Muscle layer of duodenum (tissue), 2 donors: ENCODE measurements around the gene MYL6B.
"Not testable (repeated sequence)": the region's sequence is repeated elsewhere in the genome, so short reads cannot be mapped to it uniquely, and the experiment has no call there.

Source experiments
- H3K27ac ChIP-seq: one replicate; pipeline ENCODE4 v1.7.0; 2013; ENCODE audit warnings: mild to moderate bottlenecking, low read length
- H3K27me3 ChIP-seq: one replicate; pipeline ENCODE4 v1.7.0; 2013; ENCODE audit warnings: low read depth, mild to moderate bottlenecking, control low read depth, low read length
- H3K36me3 ChIP-seq, 2 donors: one replicate each; pipeline ENCODE4 v1.7.0; 2013; ENCODE audit warnings: low read length in 2 of 2, control low read depth in 1 of 2, mild to moderate bottlenecking in 1 of 2; ENCODE audit not compliant: insufficient read depth in 2 of 2, control insufficient read depth in 1 of 2
- H3K4me1 ChIP-seq, 2 donors: one replicate each; pipeline ENCODE4 v1.7.0; 2013; ENCODE audit warnings: low read length in 2 of 2, mild to moderate bottlenecking in 2 of 2, control low read depth in 1 of 2, moderate library complexity in 1 of 2; ENCODE audit not compliant: insufficient read depth in 2 of 2, control insufficient read depth in 1 of 2
- H3K4me3 ChIP-seq, 2 donors: one replicate each; pipeline ENCODE4 v1.7.0; 2013; ENCODE audit warnings: low read length in 2 of 2, low read depth in 1 of 2, mild to moderate bottlenecking in 1 of 2
- H3K9me3 ChIP-seq, 2 donors: one replicate each; pipeline ENCODE4 v1.7.0; 2013; ENCODE audit warnings: low read length in 2 of 2, control low read depth in 1 of 2, mild to moderate bottlenecking in 1 of 2; ENCODE audit not compliant: control insufficient read depth in 1 of 2
- donor health status: healthy.

The MYL6B gene

DNA sequence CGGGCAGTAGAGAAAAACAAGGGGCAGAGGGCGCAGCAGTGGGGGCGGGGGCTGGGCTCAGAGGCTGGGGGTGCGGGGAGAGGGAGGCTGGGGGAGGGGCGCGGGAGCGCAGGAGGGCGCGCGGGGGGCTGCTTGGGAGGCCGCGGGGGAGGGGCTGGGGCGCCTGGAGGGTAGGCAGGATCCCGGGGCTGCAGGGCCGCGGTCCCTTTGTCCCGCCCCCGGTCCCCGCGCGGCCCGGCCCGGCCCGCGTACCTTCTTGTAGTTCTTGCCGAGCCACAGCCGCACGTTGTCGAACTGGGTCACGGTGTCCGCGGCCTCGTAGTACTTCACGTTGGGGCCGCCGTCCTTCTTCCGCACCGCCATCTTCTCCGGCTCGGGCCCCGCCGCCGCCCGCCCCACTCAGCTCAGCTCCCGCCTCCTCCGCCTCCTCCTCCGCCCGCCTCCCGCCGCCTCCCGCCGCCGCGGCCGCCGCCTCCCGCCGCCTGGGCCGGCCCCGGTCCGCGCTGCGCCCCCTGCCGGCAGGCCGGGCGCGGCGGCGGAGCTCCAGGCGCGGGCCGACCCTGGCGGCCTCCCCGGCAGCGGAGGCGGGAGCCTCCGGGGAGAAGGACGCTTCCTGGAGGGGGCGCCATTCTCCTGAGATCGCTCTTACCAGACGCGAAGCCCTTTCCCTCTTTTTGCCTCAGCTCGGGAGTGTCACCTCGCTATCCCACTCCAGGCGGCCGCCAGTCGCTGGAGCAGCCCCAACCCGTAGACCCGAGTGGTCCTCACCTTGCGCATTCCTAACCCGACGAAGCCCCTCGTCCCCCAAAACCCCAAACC is 36.9 kb downstream of the MYL6B start, which contains the start of gene SMARCC2:
Gene SMARCC2 (minus strand): TSS at position 385 of the 819 bp plus-strand sequence. CDS start 22 bp downstream, at position 363.
- peak within 1 kb of the TSS; percentile 97 for H3K27ac ChIP-seq
- H3K36me3 ChIP-seq, result peaks cover 11 to 15% of the 10 kb centered on the region in 2 donors
- H3K27me3 ChIP-seq, result no peaks in the 10 kb centered on the region
- no peaks in the 10 kb centered on the region for H3K9me3 ChIP-seq
- peak within 1 kb of the TSS; percentile 85 to 93 for H3K4me3 ChIP-seq
- peaks cover 5 to 25% of the 10 kb centered on the region in 2 donors for H3K4me1 ChIP-seq

DNA sequence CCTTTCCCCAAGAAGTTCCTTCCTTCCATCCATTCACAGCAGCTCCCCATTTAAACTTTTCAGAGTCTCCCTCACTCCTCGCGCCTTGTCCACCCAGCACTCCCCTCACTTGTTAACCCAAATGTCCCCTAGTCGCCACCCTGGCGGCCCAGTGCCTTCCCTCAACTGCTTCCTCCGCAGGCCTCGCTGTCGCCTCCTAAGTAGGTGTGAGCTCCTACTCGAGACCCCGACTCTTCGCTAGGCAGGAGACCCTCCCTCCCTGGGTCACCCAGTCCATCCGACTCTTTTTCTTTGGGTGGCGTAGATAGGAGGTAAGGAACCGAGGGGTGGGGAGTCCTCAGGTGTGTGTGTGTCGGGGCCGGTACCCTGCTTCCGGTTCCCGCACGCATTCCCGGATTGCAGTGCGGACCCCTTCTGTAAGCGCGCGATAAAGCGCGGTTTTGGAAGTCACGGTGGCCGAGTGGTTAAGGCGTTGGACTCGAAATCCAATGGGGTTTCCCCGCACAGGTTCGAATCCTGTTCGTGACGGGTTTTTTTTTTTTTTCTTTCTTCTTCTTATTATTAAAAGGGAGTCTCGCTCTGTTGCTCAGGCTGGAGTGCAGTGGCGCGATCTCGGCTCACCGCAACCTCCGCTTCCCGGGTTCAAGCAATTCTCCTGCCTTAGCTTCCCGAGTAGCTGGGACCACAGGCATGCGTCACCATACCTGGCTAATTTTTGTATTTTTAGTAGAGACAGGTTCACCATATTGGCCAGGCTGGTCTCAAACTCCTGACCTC is 37.7 kb downstream of the MYL6B start:
- peak overlapping the region; percentile 97 for H3K27ac ChIP-seq
- H3K9me3 ChIP-seq, result no peaks in the 10 kb centered on the region
- peak overlapping the region; percentile 85 to 93 for H3K4me3 ChIP-seq
- H3K36me3 ChIP-seq, result peaks cover 3 to 8% of the 10 kb centered on the region in 2 donors
- no peaks in the 10 kb centered on the region for H3K27me3 ChIP-seq
- H3K4me1 ChIP-seq, result peaks cover 5 to 25% of the 10 kb centered on the region in 2 donors

DNA sequence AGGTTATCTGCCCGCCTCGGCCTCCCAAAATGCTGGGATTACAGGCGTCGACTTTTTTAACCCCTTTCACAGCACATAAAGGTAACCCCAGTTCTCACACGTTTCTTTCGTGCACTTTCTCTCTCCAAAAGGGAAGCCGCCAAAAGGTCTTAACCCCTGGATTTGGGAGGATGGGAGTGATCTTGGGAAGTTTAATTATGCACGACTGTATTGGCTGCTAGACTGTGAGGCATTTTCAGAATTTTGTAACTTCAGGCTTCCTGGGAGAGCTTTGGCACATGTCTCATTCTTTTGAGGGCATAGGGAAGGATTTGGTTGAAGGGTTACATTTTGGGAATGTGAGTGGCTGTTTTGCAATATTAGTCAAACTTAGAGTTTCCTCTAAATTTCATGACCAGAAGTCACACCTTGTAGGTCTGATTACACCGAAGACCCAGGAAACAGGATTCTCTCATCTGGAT is 38.3 kb downstream of the MYL6B start:
- Histone ChIP-seq H3K36me3 (peaks cover 0 to 8% of the 10 kb centered on the region in 2 donors), H3K4me1 (peaks cover 5 to 25% of the 10 kb centered on the region in 2 donors), H3K9me3 (no peaks in the 10 kb centered on the region), H3K27me3 (no peaks in the 10 kb centered on the region), H3K27ac (peak overlapping the region; percentile 97), H3K4me3 (peak overlapping the region; percentile 85 to 93)

DNA sequence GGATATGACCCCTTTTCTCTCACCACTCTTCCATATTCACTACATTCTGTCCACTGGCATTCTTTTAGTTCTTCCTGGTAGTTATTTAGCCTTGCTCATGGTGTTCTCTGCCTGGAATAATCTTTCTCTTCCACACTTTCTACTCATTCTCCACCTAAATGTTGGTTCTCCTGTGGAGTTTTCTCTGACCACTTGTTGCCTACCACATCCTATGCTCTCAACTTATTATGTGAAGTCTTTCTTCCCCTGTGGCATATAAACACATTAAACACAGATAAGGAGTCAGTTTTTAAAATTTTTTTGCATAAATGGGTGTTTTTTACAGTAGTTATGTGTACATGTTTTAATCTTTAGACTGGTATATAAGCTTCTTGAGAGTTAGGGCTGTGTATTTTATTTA is 40.2 kb downstream of the MYL6B start:
- H3K4me3 ChIP-seq, result no peak overlapping the region
- no peaks in the 10 kb centered on the region for H3K27me3 ChIP-seq
- H3K36me3 ChIP-seq, result no peaks in the 10 kb centered on the region
- H3K4me1 ChIP-seq, result peaks cover 5 to 18% of the 10 kb centered on the region in 2 donors
- no peak overlapping the region for H3K27ac ChIP-seq
- H3K9me3 ChIP-seq, result no peaks in the 10 kb centered on the region

DNA sequence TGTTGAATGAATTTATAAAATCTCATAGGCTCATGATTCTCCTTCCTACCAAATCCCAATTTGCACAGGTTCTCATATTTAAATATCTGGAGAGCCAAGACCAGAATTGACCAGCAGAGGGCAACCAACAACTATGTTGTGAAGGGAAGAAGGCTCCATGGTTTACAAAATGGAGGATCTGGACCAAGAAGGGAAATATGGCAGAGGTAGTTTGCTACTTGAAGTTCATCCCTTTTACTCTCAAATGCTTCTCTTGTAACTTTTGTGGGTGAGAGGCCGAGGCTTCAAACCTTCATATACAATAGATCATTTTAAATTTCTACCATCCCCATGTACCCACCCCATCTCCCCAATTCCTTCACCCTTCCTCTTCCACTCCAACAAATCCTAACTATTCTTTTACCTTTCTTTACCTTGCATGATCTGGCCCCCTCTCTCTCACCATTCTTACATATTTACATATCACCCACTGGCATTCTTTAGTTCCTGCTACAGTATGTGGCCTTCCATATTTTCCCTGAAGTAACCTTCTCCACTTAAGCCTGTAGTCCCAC is 40.7 kb downstream of the MYL6B start:
- no peaks in the 10 kb centered on the region for H3K9me3 ChIP-seq
- H3K4me1 ChIP-seq, result peaks cover 5 to 13% of the 10 kb centered on the region in 2 donors
- no peaks in the 10 kb centered on the region for H3K27me3 ChIP-seq
- H3K36me3 ChIP-seq, result no peaks in the 10 kb centered on the region
- no peak overlapping the region for H3K4me3 ChIP-seq
- H3K27ac ChIP-seq, result no peak overlapping the region

DNA sequence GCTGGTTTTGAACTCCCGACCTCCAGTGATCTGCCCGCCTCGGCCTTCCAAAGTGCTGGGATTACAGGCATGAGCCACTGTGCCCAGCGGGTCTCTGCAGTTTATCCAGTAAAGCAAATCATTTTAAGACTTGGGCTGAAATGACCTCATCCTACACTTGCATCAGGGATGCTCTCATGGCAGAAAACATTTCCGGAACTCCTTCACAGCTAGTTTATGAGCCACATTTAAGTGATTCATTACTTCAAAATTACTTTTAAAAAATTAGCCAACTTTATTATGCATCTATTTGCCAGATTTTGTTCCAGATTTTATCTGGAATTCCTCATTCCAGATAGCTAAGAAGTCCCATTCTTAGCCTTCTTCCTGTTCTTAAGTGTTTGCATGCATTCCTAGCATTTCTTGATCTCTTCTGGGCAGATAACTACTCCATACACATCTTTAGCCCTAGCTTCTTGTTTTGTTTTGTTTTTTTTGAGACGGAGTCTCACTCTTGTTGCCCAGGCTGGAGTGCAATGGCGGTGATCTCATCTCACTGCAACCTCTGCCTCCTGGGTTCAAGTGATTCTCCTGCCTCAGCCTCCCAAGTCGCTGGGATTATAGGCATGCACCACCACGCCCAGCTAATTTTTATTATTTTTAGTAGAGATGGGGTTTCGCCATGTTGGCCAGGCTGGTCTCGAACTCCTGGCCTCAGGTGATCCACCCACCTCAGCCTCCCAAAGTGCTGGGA is 44.6 kb downstream of the MYL6B start:
- H3K36me3 ChIP-seq, H3K27ac ChIP-seq, H3K9me3 ChIP-seq, H3K4me1 ChIP-seq, H3K4me3 ChIP-seq, H3K27me3 ChIP-seq: not testable (repeated sequence)

DNA sequence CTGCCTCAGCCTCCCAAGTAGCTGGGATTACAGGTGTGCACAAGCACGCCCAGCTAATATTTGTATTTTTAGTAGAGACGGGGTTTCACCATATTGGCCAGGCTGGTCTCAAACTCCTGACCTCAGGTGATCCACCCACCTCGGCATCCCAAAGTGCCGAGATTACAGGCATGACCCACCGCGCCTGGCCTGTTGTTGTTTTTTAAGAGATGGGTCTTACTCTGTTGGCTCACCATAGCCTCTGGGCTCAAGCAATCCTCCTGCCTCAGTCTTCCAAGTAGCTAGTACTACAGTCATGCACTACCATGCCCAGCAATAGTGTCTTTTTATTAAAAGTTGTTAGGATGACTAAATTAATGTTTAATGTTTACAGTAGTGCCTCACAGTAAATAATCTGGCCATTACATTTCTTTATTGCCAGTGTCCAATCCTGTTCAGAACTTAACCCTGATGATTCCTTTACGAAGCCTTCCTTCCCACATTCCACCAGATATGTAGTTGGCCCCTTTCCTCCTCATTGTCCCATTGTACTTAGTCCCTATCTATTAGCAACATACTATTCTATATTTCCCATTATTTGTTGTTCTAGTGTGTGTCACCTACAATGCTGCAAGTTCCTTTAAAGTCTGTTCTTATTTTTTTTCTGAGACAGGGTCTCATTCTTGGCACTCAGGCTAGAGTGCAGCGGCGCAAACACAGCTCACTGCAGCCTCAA is 45.7 kb downstream of the MYL6B start:
- no peak overlapping the region for H3K4me3 ChIP-seq
- no peak overlapping the region for H3K27ac ChIP-seq
- no peaks in the 10 kb centered on the region for H3K9me3 ChIP-seq
- no peaks in the 10 kb centered on the region for H3K27me3 ChIP-seq
- no peaks in the 10 kb centered on the region for H3K36me3 ChIP-seq
- no peaks in the 10 kb centered on the region for H3K4me1 ChIP-seq

DNA sequence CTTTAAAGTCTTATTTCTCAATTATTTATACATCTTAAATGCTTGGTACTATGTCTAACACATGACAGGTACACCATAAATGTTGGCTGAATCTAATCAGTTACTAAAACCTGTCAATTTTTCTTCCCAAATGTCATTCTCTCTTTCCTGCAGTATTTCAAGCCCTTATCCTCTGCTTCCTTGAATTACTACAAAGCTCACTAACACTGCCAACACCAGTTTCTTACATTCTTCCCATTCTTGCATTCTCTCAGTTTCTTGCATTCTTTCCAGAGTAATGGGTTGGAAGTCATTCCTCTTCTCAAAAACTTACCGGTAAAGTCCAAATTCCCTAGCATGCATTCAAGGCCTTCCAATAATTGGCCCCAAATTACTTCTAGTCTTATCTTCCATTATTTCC is 46.4 kb downstream of the MYL6B start:
- Histone ChIP-seq H3K36me3 (no peaks in the 10 kb centered on the region), H3K4me1 (no peaks in the 10 kb centered on the region), H3K27ac (no peak overlapping the region), H3K27me3 (no peaks in the 10 kb centered on the region), H3K9me3 (no peaks in the 10 kb centered on the region), H3K4me3 (no peak overlapping the region)

DNA sequence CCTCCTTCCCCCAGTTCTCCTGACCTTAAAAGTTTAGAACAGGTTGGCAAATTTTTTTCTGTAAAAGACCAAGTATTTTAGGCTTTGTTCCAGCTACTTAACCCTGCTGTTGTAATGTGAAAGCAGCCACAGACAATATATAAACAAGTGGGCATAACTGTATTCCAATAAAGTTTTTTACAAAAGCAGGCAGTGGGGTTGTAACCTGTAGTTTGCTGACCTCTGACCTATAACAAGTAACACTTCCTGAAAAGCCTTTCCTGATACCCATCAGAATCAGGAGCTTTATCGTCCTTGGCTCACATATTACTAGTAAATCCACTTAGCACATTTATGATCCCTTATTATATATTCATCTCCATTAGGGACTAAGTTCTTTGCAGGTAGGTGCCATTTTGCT is 50.0 kb downstream of the MYL6B start:
- H3K4me1 ChIP-seq, result no peaks in the 10 kb centered on the region
- no peak overlapping the region for H3K4me3 ChIP-seq
- peaks cover 20 to 22% of the 10 kb centered on the region in 2 donors for H3K36me3 ChIP-seq
- no peaks in the 10 kb centered on the region for H3K9me3 ChIP-seq
- H3K27me3 ChIP-seq, result no peaks in the 10 kb centered on the region
- peak overlapping the region; percentile 31 for H3K27ac ChIP-seq

DNA sequence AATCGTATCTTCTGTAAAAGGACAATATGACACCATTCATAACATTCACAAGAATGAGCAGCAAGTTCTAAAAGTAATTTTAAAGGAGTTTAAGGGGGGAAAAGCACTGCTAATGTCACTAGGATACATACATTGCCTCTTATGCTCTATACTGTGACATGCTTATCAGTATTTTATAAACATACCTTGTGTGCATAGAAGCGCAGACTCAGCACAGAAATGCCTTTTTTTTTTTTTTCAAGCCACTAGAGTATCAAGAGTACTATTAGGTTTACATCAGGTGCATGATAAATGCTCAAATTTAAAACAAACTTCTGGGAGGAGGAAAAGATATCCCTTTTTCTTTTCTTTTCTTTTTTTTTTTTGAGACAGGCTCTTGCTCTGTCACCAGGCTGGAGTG is 50.5 kb downstream of the MYL6B start:
- Histone ChIP-seq H3K27ac (no peak overlapping the region), H3K9me3 (no peaks in the 10 kb centered on the region), H3K27me3 (no peaks in the 10 kb centered on the region), H3K4me3 (no peak overlapping the region), H3K36me3 (peaks cover 25 to 26% of the 10 kb centered on the region in 2 donors), H3K4me1 (no peaks in the 10 kb centered on the region)
